HG03108 (cell line): Measurements from ENCODE around the gene GLUD1.
"Not testable (repeated sequence)": the region's sequence is repeated elsewhere in the genome, so short reads cannot be mapped to it uniquely, and the experiment has no call there.

Source experiments
- ATAC-seq: cut with Tn5 transposase; IDR thresholded peaks from one replicate; pipeline ENCODE4 v1.9.1; 2021; ENCODE audit warnings: moderate library complexity; ENCODE audit not compliant: unreplicated experiment

GLUD1 gene

GRCh38 chr10:87092376-87092860, 2.2 kb downstream of the GLUD1 start:
- no peak for ATAC-seq

GRCh38 chr10:87090779-87091178, 3.9 kb downstream of the GLUD1 start:
- ATAC-seq = no peak

- no peak for ATAC-seq
Observed at GRCh38 chr10:87089746-87090145, 4.9 kb downstream of the GLUD1 start.

GRCh38 chr10:87085537-87085936, 9.1 kb downstream of the GLUD1 start:
- ATAC-seq = no peak

GRCh38 chr10:87084291-87084782, 10.3 kb downstream of the GLUD1 start:
- ATAC-seq = peak; percentile 64

GRCh38 chr10:87083576-87084290, 10.9 kb downstream of the GLUD1 start:
- ATAC-seq = peak; percentile 25

GRCh38 chr10:87082219-87082618, 12.4 kb downstream of the GLUD1 start:
- not testable (repeated sequence) for ATAC-seq

GRCh38 chr10:87081574-87081973, 13.1 kb downstream of the GLUD1 start:
- ATAC-seq = not testable (repeated sequence)

- ATAC-seq = not testable (repeated sequence)
Observed at GRCh38 chr10:87080621-87081020, 14.0 kb downstream of the GLUD1 start.

- no peak for ATAC-seq
Observed at GRCh38 chr10:87079106-87079836, 15.4 kb downstream of the GLUD1 start.

- ATAC-seq = not testable (repeated sequence)
Observed at GRCh38 chr10:87076421-87076820, 18.2 kb downstream of the GLUD1 start.

- no peak for ATAC-seq
Observed at GRCh38 chr10:87072449-87072848, 22.2 kb downstream of the GLUD1 start.

- no peak for ATAC-seq
Observed at GRCh38 chr10:87068281-87068680, 26.4 kb downstream of the GLUD1 start.

- no peak for ATAC-seq
Observed at GRCh38 chr10:87066865-87067264, 27.8 kb downstream of the GLUD1 start.

- no peak for ATAC-seq
Observed at GRCh38 chr10:87066178-87066577, 28.5 kb downstream of the GLUD1 start.

GRCh38 chr10:87064651-87065050, 30.0 kb downstream of the GLUD1 start:
- ATAC-seq = no peak

GRCh38 chr10:87060280-87060928, 34.2 kb downstream of the GLUD1 start:
- ATAC-seq = no peak

GRCh38 chr10:87059401-87059800, 35.2 kb downstream of the GLUD1 start:
- ATAC-seq = no peak

- ATAC-seq = no peak
Observed at GRCh38 chr10:87058171-87058570, 36.5 kb downstream of the GLUD1 start.

- no peak for ATAC-seq
Observed at GRCh38 chr10:87054373-87055295, 40.0 kb downstream of the GLUD1 start.
